ENCODE measurements around the gene ITPRIP.

ITPRIP gene

DNA sequence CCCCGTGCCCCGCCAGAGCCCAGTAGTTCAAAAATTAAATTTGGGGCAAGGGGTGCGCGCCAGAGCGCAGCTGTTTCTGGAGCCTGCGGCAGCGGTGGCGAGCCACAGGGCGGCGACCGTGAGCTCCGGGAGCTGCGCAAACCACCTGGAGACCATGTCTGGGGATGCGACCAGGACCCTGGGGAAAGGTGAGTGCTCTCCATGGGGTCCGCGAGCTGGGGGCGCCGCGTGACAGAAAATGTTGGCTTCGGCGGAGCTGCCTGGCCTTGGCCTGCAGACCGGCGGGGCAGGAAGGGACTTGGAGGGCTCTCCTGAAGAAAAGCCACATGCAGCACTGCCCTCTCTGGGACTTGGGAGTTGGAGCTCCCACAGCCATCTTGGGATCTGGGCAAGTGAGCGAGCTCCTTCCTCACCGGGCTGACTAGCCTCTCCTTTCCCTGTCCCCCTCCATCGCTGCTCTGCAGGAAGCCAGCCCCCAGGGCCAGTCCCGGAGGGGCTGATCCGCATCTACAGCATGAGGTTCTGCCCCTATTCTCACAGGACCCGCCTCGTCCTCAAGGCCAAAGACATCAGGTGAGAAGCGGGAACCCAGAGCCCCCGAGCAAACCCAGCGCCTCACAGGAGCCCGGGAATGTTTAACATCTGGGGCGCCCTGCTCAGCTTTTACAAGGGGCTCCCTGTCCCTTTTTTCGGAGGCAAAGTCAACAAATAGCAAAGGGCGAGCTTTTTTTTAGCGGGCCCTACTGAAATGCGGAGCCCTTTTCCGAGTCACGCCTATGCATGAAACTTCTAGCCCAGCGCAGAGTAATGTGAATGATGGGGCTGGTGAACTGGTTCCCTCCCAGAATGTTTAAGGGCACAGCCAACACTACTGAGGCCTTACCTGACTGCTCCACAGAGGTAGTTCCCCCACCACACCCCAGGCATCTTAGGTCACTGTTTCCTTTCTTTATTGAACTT lies 63.2 kb downstream of the ITPRIP start:
- peak; percentile 77 for DNase-seq

- no peak for DNase-seq
These were observed 64.2 kb downstream of the ITPRIP start for GRCh38 chr10:104273899-104274575.

- DNase-seq, result no peak
These were observed 65.0 kb downstream of the ITPRIP start for GRCh38 chr10:104273286-104273685.

DNA sequence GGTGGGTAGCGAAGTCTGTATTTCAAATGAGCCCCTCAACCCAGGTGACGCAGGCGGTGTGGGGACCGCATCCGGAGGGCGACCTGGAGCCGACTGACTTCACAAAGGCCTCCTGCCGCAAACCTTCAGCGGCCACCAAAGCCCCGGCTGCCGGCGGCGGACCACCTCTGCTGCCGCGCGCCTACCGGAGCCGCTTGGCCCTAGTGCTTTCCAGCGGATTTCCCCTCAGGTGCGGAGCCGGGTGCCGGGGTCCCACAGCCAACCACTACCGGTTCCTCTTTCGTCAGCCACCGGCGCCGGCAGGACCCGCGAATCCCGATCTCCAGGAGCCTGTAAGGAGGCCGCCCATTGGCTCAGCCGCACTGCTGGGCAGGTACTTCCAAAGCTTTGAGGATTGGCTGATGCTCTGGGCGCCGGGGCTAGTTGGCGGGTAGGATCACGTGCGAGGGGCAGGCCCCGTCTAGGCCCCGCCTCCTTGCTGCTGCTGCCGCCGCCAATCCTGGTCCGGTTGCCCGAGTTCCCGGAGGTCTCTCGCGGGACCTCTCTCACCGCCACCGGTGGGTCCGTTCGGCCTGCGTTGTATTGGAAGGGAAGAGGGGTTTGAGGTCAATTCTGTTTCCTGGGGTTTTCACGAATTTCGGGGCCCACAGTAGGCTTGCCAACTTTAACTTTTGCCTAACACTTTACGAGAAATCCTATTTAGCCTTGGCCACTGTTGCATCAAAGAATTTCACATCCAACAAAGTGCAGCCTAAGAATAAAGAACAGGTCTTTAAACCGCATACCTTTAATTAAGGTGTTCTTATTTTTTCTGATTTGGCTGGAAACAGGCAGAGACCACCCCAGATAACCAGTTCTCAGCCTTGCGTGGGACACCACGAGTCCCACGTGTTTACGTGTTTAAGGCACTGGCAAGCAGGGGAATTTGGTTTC lies 69.3 kb downstream of the ITPRIP start, which contains the start of gene GSTO2:
GSTO2 (plus strand) TSS at position 472 of the 933 bp plus-strand sequence. CDS start 5,732 bp downstream, outside the sequence.
- peak; percentile 99 for DNase-seq

DNA sequence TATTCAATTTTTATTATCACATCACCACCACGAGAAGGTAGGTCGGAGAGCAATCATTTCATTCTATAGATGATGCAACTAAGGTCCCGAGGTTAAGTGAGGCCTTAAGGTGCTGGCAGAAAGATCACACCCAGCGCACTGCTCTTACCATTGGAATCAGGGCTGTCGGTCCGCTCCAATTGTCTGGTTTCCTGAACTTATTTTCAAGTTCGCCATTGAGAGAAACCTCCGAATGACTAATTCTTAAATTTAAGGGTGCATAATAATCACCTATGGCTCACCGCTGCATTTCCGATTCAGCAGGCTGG lies 69.9 kb downstream of the ITPRIP start:
- DNase-seq, result no peak

- no peak for DNase-seq
These were observed 70.4 kb downstream of the ITPRIP start for GRCh38 chr10:104267721-104268404.

DNA sequence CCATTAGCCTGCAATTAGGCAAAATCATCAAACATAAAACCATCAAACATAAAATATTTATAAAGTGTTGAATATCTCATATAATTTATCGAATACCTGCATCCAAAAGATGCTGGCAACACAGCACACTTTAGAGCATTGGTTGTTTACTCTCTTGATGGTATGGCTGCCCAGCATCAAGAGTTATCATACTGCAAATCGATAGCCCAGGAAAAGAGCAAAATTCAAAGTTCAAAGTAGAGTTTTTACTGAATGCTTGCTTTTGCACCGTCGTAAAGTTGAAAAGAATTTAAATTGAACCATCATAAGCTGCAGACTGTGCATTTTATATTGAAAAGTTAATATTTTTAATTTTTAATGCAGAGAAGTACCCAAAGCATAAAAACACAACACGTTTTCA lies 73.5 kb downstream of the ITPRIP start:
- DNase-seq, result no peak

GRCh38 chr10:104262055-104262454 lies 76.2 kb downstream of the ITPRIP start:
- DNase-seq, result no peak

- no peak for DNase-seq
These were observed 77.5 kb downstream of the ITPRIP start for GRCh38 chr10:104260775-104261115.

DNA sequence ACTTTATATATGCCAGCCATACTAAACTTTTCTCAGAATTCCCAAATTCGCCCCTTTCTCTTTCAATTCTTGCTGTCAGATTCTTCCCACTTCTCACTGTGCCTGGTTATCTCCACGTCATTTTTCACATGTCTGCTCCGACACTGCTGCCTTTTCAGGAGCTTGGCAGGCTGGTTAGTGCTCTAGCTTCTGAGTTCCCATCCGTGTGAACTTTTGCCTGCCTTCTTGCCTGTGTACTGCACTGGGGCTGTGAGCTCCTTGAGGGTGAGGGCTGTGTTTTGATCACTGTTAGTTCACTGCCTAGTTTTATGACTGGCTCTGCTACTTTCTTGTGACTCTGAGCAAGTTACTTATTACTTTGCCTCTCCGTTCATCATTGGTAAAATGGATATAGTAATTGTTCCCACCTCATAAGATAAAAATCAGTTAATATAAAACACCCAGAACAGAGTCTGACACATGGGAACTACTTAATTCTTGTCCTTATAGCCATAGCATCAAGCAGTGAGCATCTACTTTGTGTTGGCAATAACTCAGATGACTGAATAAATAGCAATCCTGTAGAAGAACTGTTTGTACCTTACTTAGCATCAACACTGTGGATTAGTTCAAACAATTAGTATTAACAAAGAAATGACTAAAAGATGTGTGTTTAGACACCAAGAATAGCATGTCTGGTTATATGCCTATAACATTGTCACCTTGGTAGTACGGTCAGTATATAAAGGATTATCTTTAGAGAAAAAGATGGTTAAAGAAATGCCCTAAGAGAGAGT lies 78.1 kb downstream of the ITPRIP start:
- DNase-seq, result peak; percentile 70

Measured in islet precursor cell (in vitro differentiated cells).